ENCODE data around the gene NALF2.

GRCh38 chrX:69501429-69501828 is 2.7 kb upstream of the NALF2 start:
- TF ChIP-seq POLR2AphosphoS5 (IDR thresholded peaks at IDR 0.05; ENCODE audit: low read depth, low read length) = no peak
- no peak for TF ChIP-seq TAF1 (IDR thresholded peaks at IDR 0.05; ENCODE audit: borderline replicate concordance, insufficient read depth, low read length)
